ENCODE data around the gene CPEB2. TPM values are rescaled to one million over a fixed set of nuclear protein-coding genes. Genes with fewer than 3 reads are reported as not detected.

CPEB2 gene
- total and polyA plus RNA-seq, 12 donors: 3.2 to 15.8 (median 8.7) TPM

GRCh38 chr4:15034071-15034764 is 31.9 kb downstream of the CPEB2 start:
- Histone ChIP-seq H3K9me3 (replicated peaks in 1 of 3) (no peaks in the 10 kb centered on the region), H3K36me3 (replicated peaks in 1 of 2) (peaks cover 0 to 4% of the 10 kb centered on the region in 2 donors), H3K27me3 (no peaks in the 10 kb centered on the region), H3K27ac (peak overlapping the region in 4 of 5 donors; percentile 1 to 32 (median 22)), H3K4me3 (no peak overlapping the region), H3K4me1 (replicated peaks in 1 of 2) (peaks cover 16 to 45% of the 10 kb centered on the region in 2 donors)
- TF ChIP-seq POLR2A (IDR thresholded peaks at IDR 0.05) (no peak), CTCF (IDR thresholded peaks at IDR 0.05) (no peak)
- intact Hi-C loops (cut with DNase I): no loop called here
- 64 to 80% (median 76%) methylated on average over 6 of the region's 6 CpGs for WGBS, 4 donors
- DNase-seq: peak in 1 of 7 donors; percentile 14

- intact Hi-C loops (cut with DNase I): no loop called here
- TF ChIP-seq CTCF (IDR thresholded peaks at IDR 0.05) (no peak), POLR2A (IDR thresholded peaks at IDR 0.05) (no peak)
- H3K27ac ChIP-seq: peak overlapping the region in 2 of 5 donors; percentile 15 to 32
- H3K4me1 ChIP-seq (replicated peaks in 1 of 2): peaks cover 16 to 45% of the 10 kb centered on the region in 2 donors
- no peaks in the 10 kb centered on the region for H3K27me3 ChIP-seq
- peak in 1 of 7 donors; percentile 14 for DNase-seq
- H3K4me3 ChIP-seq: no peak overlapping the region
- peaks cover 0 to 4% of the 10 kb centered on the region in 2 donors for H3K36me3 ChIP-seq (replicated peaks in 1 of 2)
- H3K9me3 ChIP-seq (replicated peaks in 1 of 3): no peaks in the 10 kb centered on the region
Observed at GRCh38 chr4:15035159-15035558, 32.9 kb downstream of the CPEB2 start.

- Histone ChIP-seq H3K4me1 (replicated peaks in 1 of 2) (peaks cover 10 to 28% of the 10 kb centered on the region in 2 donors), H3K27me3 (no peaks in the 10 kb centered on the region), H3K4me3 (no peak overlapping the region), H3K9me3 (replicated peaks in 1 of 3) (no peaks in the 10 kb centered on the region), H3K36me3 (replicated peaks in 1 of 2) (peaks cover 0 to 3% of the 10 kb centered on the region in 2 donors), H3K27ac (no peak overlapping the region)
- TF ChIP-seq POLR2A (IDR thresholded peaks at IDR 0.05): no peak
- no peak for TF ChIP-seq CTCF (IDR thresholded peaks at IDR 0.05)
- intact Hi-C loops (cut with DNase I): no loop called here
- no peak for DNase-seq
Observed at GRCh38 chr4:15037923-15038541, 35.8 kb downstream of the CPEB2 start.

- H3K4me1 ChIP-seq (replicated peaks in 1 of 2): peaks cover 0 to 17% of the 10 kb centered on the region in 2 donors
- WGBS, 4 donors: 82 to 92% (median 85%) methylated on average over 3 of the region's 3 CpGs
- TF ChIP-seq POLR2A (IDR thresholded peaks at IDR 0.05) (no peak), CTCF (IDR thresholded peaks at IDR 0.05) (no peak)
- no peaks in the 10 kb centered on the region for H3K36me3 ChIP-seq (replicated peaks in 1 of 2)
- H3K27ac ChIP-seq: no peak overlapping the region
- no peak for DNase-seq
- H3K27me3 ChIP-seq: no peaks in the 10 kb centered on the region
- intact Hi-C loops (cut with DNase I): no loop called here
- no peak overlapping the region for H3K4me3 ChIP-seq
- H3K9me3 ChIP-seq (replicated peaks in 1 of 3): no peaks in the 10 kb centered on the region
Observed at GRCh38 chr4:15040916-15041463, 38.7 kb downstream of the CPEB2 start.

Measured in adrenal gland (tissue), 12 donors.